ENCODE results near the gene LEP.

GRCh38 chr7:128210036-128210347 lies 31.1 kb upstream of the LEP start:
- TF ChIP-seq CTCF (IDR thresholded peaks at IDR 0.05) (no peak), MAX (IDR thresholded peaks at IDR 0.05; ENCODE audit: low read depth) (no peak)

Measured in SK-N-SH (cell line).